HG03469 (cell line): ENCODE measurements around the gene HERC2.
"Not testable (repeated sequence)": the region's sequence is repeated elsewhere in the genome, so short reads cannot be mapped to it uniquely, and the experiment has no call there.

Source experiments
- ATAC-seq: cut with Tn5 transposase; IDR thresholded peaks from one replicate; pipeline ENCODE4 v1.9.1; 2021; ENCODE audit warnings: mild to moderate bottlenecking, moderate library complexity, moderate number of reproducible peaks; ENCODE audit not compliant: unreplicated experiment

The HERC2 gene

DNA sequence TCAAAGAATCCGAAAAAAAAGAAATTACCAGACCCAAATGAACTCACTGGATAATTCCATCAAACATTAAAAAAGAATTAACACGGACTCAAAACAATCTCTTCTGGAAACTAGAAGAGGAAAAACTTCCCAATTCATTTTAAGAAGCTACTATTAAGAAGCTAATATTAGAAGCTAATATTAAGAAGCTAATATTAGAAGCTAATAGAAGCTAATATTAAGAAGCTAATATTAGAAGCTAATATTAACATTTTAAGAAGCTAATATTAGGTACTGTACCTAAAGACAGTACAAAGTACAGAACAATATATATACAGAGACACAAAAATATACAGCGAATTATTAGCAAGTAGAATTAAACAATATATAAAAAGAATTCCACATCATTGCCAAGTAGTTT, 35.9 kb downstream of the HERC2 start:
- no peak for ATAC-seq

GRCh38 chr15:28281876-28282275, 40.1 kb downstream of the HERC2 start:
- ATAC-seq, result no peak

DNA sequence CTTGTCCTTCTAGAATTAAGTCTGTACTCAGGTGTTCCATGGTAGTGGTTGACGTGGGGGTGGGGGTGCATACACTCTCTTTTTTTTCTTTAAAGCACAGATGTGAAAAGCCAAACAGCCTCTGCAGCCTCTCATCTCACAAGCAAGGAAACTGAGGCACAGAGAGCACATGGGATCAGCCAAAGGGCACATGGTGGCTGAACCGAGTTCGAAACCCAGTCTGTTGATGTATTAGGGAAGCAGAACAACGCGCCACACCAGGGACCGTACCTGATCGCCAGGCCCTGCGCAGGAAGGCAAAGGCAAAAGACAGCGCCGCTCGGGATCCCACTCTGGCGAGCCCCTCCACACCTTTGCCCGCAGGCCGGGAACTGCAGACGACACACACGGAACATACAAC, 47.3 kb downstream of the HERC2 start:
- ATAC-seq, result no peak

GRCh38 chr15:28273873-28274610, 47.9 kb downstream of the HERC2 start:
- ATAC-seq, result no peak

GRCh38 chr15:28273468-28273867, 48.5 kb downstream of the HERC2 start:
- ATAC-seq, result no peak

GRCh38 chr15:28272587-28272986, 49.4 kb downstream of the HERC2 start:
- no peak for ATAC-seq

DNA sequence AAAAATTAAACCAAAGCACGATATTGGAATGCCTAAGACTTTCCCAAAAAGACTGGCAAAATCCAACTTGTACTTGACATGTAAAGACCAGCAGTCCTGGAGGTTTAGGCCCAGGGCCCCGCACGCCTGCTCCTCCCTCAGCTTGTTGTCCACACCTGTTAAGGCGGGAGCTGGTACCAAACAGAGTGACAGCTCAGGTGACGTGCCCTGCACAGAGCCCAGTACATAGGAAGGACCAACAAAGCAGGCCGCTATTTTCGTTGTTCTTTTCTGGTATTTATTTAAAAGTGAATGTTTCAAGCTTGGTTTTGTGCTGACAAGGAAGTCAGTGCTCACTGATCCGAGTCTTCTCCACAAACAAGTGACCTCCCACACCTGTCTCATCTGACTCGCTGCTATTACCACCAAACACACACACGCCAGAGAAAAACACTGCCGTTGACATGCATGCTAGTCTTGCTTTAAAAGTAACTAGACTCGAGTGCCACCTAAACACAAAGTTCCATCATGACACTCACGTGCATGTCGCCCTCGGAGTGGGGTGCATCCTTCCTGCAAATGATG, 50.2 kb downstream of the HERC2 start:
- ATAC-seq, result no peak

DNA sequence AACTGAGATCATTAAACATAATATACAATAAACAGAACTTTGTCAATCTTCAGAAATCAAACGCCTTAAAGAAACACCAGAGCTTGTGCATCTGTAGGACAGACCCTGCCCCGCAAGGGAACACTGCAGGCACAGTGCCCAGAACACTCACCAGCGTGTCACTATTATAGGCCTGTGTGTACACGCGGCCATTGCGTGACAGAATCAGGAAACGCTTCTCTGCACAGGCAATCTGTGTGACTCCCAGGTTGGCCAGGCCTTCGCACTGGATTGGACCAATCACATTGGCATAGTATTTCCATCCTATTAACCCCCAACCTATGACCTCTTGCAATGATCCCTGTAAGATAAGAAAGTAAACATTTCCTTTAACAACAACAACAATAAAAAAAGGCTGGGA, 52.9 kb downstream of the HERC2 start:
- ATAC-seq, result no peak

DNA sequence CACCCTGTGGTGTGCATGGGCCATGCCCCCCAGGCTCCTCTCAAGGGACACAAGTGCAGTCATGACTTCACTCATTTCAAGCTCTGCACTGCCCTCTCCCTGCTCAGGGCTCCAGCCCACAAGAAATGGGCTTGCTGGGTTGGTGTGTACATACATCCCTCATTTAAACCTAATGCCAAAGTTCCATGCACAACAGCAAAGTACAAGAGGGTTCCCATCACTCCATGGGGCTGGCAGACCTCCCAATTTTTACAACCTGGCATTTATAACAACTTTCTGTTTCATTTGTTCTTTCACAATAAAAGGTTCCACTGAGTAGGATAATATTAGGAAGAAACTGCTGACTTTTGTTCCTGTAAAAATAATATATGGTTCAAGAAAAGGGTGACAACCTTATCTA, 54.3 kb downstream of the HERC2 start:
- no peak for ATAC-seq

DNA sequence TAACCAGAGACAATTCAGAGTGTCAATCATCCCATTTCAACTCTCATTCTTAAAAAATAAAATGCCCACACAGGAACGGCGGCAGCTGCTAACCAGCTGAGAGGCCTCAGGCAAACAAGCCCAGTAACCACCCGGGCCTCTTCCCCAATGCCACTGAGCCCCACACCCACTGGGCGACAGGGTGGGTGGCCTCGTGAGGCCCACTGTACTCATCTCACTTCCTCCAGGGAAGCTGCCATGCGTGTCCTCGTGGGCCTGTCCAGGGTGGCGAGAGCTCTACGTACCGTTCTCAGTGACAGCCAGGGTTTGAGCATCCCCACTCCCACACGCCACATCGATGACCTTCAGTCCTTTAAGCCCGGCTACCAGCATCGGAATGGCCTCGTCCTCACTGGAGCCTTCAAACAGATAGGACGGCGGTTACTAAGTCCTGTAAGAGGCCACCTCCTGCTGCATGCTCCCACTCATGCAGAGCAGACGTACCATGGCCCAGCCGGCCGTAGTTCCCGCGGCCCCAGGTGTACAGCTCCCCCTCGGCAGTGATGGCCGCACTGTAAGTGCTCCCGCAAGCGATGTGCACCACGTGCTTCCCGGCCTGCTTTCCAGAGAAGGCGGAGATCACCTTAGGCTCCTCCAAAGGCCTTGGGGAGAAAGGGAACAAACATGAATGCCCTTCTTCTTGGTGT, 56.5 kb downstream of the HERC2 start:
- ATAC-seq, result no peak

DNA sequence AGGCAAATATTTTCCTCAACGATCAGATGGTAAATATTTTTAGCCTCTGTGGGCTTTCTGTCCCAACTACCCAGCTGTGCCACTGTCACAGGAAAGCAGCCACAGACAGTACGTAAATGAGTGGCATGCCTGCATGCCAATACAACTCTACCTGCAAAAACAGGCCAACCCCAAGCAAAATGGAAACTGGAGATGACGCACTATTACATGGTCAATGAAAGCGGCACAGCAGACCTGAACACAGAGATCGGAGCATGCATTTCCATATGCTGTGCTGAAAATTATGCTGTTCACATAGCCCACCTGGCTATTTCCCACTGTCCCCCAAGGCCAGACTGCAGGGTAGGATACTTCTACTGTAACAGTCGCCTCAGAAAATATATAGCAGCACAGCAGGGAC, 57.8 kb downstream of the HERC2 start:
- ATAC-seq, result no peak

DNA sequence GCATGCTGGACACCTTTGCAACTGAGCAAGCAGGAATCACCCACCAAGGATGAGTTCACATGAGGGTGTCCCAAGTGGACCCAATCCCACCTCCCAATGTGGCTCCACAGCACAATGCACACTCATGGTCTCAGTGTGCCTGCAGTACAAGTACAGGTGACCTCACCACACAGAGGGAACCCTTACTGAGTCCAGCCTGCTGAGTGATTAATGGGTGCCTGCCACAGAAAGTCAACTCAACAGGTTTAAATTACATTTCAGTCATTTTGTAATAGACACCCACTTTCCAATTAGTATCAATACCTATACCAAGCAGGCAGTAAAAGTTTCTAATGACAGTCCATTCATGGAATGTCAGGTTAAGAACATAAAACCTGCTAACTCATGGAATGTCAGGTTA, 59.5 kb downstream of the HERC2 start:
- ATAC-seq, result no peak

DNA sequence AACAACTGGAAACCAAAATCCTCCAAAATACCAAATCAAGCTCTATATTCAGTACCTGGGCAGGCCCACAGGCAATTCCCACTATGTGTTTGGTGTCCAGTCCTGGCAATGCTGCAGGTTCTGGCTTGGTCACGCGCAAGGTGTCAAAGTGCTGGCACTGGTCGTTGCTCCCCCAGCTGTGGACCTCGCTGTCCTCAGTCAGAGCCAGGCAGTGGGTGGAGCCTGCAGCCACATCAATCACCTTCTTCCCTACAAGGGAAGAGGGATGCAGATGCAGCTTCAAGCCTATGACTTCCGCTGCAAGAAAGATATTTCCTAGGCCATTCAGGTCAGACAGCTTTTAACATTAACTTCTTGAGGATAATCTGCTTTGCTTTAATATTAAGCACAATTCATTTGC, 61.3 kb downstream of the HERC2 start:
- no peak for ATAC-seq

DNA sequence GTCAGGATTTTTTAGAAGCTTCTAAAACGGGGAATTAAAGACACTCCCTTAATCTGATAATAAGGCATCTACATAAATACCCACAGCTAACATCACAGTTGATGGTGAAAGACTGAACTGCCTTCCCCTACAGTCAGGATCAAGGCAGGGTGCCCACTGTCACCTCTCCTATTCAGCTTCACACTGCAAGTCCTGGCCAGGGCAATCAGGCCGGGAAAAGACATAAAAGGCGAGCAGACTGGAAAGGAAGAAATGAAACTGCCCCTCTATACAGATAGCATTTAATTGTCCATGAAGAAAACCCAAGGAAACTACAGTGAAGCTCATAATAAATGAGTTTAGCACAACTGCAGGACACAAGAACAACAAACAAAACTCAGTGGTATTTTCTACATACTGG, 61.7 kb downstream of the HERC2 start:
- ATAC-seq, result no peak

GRCh38 chr15:28255965-28256364, 66.0 kb downstream of the HERC2 start:
- no peak for ATAC-seq

DNA sequence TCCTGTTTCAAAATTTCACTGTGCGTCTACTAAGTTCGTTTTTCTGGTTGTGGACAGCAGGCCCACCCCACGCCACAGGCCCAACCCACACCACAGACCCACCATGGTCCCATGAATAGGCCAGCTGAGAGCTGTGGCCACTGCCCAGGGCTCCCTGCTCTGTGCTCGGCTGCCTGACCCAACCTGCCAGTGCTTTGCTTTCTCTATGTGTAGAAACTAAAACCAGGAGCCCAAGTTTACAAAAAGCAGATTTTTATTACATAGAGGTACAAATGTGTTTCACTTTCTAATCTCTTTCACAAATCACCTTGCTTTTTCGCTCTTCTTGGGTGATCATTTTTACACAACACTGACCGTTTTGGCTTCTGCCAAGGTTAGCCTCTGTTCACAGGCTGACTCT, 69.1 kb downstream of the HERC2 start:
- ATAC-seq, result no peak

DNA sequence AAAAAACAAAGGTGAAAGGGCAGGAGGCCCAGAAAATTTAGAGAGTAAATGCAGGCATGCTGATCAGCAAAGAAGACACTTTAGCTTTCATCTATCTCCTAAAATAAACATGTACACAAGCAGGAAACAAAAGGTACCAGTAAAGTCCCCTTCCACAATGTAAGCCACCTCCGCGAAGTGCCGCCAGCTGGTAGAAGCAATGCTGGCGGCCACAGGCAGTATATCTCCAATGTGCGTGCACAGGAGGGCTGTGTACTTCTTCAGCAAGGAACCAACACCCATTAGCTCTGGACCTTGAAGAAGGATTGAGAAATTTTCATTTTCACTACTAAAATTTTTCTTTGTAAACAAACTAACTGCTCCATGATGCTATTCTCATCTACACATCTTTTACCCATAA, 75.4 kb downstream of the HERC2 start:
- no peak for ATAC-seq

GRCh38 chr15:28243901-28244300, 78.1 kb downstream of the HERC2 start:
- no peak for ATAC-seq

GRCh38 chr15:28243399-28243798, 78.6 kb downstream of the HERC2 start:
- ATAC-seq, result no peak

DNA sequence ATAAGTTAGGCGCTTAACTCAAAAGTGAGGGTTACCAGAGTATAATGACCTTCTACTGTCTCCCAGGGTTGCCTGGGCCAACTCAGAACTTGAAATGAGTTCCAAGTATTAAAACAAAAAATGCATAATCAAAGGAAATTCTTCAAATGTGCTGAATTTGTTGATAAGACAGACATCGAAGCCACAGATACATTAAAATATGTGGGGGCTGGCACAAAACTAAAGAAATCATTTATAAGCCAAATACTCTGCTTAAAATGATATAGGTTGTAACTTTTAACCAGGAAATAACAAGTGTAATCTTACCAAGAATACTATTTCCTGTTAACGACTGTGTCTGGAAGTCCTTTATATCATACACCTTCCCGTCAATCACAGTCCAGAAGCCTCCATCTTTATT, 83.7 kb downstream of the HERC2 start:
- not testable (repeated sequence) for ATAC-seq

DNA sequence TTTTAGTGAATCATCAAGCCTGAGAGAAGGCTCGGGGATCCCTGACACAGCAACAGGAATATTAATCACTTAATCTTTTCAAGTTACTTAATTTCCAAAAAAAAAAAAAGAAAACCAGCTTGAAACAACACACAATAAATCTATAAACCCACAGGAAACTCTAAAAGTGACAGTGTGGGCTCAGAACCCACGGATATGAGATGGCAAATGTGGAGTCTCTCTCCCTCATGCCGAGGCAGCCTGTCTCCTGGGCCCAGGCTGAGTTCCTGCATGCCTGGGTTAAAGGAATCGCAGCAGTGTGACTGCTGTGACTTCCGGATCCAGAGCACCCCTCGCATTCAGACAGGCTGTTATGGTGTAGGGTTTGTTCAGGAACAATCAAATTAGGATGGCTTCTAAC, 90.2 kb downstream of the HERC2 start:
- ATAC-seq, result not testable (repeated sequence)

GRCh38 chr15:28231336-28231735, 90.6 kb downstream of the HERC2 start:
- ATAC-seq, result not testable (repeated sequence)
